GM18502 (cell line): Measurements from ENCODE around the gene TEDDM1.

Source experiments
- ATAC-seq: cut with Tn5 transposase; IDR thresholded peaks from one replicate; pipeline ENCODE4 v1.9.1; 2021; ENCODE audit warnings: mild to moderate bottlenecking; ENCODE audit not compliant: unreplicated experiment, poor library complexity

TEDDM1 gene

GRCh38 chr1:182408435-182409075, 8.1 kb upstream of the TEDDM1 start:
- no peak for ATAC-seq

DNA sequence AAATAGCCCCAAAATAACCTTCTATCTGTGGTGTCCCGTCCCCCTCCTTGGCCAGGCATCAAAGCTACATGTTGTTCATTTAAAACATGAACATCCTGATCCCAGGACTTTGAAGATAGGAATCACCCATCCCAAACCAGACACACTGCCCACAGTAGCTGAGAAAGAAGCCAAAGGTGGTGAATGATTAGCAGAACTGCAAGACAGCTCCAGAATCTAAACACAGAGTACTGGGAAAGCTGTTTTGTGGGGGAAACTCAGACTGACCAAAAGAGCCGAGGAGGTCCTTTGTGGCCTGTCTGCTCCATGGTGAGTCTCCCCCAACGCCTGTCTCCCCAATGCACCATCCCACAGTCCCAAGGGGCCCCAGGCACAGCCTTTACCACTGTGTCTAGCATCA, 7.3 kb upstream of the TEDDM1 start:
- no peak for ATAC-seq

DNA sequence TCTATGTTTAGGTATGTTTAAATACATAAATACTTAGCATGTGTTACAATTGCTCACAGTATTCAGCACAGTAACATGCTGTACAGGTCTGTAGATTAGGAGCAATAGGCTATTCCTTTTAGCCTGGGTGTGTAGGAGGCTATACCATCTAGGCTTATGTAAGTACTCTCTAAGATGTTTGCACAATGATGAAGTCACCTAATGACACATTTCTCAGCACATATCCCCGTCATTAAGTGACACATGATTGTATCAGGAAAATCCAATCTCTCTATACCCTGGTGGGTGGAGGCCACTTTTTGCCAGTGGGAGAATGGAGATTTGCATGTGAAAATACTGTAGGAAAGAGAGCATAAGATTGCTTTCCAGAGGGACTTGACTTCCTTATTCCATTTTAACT, 5.5 kb upstream of the TEDDM1 start:
- no peak for ATAC-seq

DNA sequence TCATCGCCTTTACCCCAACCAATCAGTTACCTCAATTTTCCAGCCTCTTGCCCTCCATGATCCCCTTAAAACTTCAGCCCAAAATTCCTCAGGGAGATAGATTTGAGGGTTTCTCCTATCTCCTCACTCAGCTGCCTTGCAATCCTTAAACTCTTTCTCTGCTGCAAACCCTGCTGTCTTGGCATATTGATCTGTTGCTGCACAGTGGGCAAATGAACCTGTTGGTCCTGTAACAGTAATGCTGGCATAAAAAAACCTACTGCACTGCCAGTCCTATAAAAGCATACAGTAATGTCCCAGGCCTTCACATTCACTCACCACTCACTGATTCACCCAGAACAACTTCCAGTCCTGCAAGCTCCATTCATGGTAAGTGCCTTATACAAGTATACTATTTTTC, 5.1 kb upstream of the TEDDM1 start:
- no peak for ATAC-seq

DNA sequence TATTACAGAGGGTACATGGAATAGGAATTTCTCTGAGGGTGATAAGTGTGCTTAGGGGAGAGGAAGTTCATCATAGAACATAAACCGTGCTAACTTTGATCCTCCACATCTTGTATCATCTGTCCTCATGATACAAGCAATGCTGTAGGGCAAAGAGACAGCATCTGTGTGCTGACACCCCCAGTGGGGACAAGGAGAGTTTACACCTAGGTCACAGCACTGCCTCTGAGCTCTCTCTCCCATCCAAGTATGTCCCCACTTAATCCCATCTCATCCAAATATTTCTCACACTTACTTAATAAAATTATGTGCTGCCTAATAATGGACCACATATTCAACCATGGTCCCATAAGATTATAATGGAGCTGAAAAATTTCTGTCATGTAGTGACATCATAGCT, 4.3 kb upstream of the TEDDM1 start:
- ATAC-seq: no peak

GRCh38 chr1:182397653-182398393, 2.6 kb downstream of the TEDDM1 start:
- ATAC-seq: no peak

DNA sequence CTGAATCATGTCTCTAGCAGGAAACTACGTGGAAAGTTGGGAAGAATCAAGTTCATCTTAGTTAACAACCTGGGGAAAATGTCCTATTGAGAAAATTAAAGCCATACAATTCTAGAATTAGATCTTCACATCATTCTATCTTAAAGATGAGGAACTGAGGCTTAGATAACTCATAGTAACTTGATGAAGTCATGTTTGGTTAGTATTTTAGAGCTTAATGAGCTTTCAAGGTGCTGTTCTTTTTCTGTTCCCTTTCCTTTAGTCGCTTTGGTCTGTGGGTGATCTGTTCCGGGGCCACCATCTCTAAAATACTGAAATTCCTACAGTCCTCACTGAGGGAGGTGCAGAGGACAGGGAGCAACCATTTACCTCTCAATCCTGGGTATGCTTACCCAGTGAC, 4.6 kb downstream of the TEDDM1 start:
- no peak for ATAC-seq

GRCh38 chr1:182394055-182394775, 6.3 kb downstream of the TEDDM1 start:
- ATAC-seq: no peak

DNA sequence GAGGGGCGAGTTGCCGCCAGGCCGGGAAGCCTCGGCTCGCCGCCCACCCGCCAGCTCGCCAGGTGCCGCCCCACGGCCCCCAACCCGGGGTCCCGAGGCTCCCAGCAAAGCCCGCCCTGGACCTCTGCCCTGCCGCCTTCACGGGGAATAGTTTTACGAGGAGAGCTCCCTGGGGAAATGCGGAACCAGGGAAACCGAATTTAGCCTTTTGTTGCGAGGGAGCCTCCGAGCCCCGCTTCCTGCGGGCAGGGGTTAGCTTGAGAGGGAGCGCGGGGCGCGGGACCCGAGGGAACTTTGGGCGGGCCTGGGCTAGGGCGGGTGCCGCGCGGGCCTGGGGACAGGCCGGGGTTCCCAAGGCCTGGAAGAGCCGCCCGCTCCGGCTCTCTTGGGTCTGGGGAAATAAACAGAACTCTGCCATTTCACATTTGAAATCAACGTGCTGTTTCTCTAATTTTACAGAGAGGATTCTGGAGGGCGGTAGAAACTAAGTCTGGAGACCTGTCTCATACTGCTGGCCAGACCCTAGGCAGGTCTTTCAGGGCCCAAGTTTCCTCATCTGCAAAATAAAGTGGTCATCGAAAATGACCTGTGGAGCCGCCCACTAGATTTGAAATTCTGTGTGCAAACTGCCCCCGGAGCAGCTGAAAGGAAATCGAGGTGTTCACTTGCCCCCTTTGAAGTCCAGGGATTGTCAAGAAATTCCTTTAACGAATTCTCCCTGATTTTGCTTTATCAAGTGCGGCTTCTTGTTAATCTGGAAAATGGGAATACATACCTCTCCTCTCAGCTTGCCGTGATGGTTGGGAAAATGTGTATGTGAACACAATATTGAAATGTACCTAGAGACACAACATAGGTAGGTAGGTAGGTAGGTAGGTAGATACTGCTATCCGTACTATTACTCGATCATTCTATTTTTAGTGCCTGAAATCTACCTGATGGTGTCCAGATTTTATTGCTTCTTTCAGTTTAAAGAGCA, 8.1 kb downstream of the TEDDM1 start:
- ATAC-seq: peak; percentile 24

- peak; percentile 81 for ATAC-seq
Observed at GRCh38 chr1:182391362-182392049, 9.0 kb downstream of the TEDDM1 start, which contains the start of gene GLUL. TSS of gene GLUL (minus strand) at chr1:182391790. CDS start at chr1:182388737, 3,053 bp downstream.

DNA sequence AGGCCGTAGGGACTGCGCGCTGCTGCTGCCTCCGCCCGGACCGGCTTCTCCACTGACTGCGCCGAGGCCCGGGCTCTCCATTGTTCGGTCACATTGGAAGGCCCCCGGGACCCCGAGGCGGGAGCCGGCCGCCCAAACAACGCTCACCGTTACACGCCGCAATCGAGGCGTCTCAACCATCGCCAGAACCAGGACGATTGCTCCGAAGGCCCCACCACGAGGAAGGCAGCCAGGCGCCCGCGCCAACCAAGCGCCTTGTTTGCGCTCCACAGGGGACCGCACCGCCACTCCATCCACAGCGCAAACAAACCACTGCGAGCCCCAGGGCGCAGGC, 9.5 kb downstream of the TEDDM1 start:
- ATAC-seq: peak; percentile 1

GRCh38 chr1:182389619-182390047, 10.8 kb downstream of the TEDDM1 start:
- ATAC-seq: no peak

DNA sequence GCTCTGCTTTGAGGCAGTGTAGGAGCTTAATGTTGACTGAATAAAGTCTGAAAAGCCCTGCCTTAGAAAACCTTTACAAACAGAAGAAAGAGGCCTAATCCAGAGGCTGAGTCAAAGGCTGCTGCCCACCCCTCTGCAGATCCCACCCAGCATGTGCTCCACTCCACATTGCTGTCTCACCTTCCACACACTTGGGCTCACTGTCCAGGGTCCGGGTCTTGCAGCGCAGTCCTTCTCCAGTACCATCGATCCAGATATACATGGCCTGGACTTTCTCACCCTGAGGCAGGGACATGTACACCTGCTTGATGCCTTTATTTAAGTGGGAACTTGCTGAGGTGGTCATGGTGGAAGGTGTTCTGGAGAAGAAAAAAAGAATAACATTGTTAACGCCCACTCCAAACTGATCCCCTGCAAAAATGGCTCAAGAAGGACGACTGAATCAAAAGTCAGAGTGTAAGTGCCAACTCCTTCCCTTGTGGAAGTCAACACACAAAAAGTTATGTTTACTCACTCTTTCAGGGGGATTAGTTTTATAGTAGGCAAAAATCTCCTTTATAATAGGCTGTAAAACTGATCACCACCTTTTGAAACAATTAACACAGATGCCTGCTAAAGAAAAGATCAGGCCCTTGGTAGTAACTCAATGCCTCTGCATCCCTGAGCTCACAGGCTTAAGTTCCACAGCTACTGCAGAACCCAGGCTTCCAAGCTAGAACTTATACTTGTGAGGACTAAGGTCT, 11.9 kb downstream of the TEDDM1 start:
- no peak for ATAC-seq

GRCh38 chr1:182387566-182387965, 12.9 kb downstream of the TEDDM1 start:
- no peak for ATAC-seq

- no peak for ATAC-seq
Observed at GRCh38 chr1:182386980-182387379, 13.5 kb downstream of the TEDDM1 start.

- ATAC-seq: no peak
Observed at GRCh38 chr1:182385885-182386853, 14.3 kb downstream of the TEDDM1 start.

GRCh38 chr1:182384387-182384960, 16.0 kb downstream of the TEDDM1 start:
- ATAC-seq: no peak

- no peak for ATAC-seq
Observed at GRCh38 chr1:182383934-182384333, 16.5 kb downstream of the TEDDM1 start.
